IPS-NIHi11 (cell line): ENCODE measurements around the gene CCM2.

Experiments used
- DNase-seq: peaks from one replicate; pipeline ENCODE4 v3.0.0; 2012; ENCODE audit warnings: mixed read lengths, low spot score

CCM2 gene

DNA sequence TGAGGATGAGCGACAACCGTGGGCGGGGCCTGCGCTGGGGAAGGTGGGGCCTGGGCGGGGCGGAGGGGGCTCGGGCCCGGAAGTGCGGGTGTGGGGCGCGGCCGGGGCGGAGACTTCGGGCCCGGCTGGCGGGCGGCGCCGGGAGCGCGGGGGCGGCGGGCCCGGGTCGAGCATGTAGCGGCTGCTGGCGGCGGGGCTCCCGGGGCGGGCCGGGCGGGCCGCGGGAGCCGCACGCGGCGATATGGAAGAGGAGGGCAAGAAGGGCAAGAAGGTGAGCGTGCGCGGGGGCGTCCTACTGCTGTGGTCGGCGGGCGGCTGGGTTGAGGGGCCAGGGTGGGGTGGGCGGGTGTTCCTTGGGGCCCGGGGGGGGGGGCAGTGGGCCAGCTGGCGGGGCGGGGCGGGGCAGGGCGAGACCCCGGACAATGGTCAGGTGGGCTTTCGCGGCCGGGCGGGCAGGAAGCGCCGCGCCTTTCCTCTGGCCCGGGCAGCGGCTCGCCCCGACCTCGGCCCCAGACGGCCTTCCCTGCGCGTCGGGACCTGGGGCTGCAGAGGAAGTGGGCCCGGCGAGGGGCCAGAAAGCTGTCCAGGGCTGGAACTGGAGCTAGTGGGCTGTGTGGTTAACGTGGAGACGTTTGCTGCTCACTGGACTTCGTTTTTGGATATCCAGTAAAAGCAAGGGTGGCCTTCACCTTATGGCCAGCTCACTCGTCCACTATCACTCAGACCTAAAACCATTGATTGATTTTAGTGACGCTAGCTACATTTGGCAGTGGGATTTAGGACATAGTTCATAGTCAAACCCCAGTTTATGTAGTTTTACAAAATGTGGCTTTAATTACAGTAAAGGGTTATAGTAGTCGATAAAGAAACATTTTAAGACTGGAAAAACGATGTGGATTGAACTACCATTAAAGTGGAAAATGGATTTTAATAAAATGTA, at the start of gene CCM2:
TSS of gene CCM2 (plus strand) at position 109 of the 940 bp plus-strand sequence. CDS start at position 242, 133 bp downstream.
- DNase-seq = peak; percentile 92

DNA sequence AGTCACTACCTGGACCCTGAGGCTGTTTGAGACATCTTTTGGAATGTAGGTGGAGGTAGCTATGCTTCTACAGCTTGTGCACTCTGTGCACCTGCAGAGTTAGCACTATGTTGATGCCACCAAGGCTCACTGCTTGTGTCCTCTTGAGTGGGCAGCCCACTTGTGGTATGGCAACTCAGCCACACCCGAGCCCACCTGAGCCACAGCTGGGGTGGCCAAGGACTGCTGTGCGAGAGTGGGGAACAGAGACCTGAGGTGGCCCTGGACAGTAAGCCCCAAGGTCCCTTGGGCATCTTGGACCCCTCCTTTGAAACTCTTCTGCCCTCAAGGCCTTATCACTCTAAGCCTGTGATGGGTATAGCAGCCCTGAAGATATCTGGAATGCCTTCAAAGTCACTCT, 46.8 kb upstream of the CCM2 start:
- DNase-seq = no peak

DNA sequence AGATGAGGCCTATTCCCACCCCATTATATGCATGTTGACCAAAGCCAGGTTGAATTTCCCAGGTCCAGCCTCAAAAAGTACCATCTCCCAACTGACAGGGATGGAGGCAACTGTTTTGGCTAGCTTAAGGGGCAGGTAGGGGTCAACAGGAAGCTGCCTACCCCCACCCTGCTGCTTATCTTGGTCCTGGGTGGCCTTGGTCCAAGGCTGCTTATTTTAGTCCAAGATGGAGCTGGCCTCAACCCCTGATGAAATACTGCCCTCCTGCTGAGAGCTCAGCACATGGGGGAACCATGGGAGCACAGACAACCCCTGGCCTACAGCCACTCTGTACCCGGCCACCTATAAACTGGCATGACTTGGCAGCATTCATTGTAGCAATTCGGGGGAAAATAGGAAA, 44.3 kb upstream of the CCM2 start:
- DNase-seq = no peak

DNA sequence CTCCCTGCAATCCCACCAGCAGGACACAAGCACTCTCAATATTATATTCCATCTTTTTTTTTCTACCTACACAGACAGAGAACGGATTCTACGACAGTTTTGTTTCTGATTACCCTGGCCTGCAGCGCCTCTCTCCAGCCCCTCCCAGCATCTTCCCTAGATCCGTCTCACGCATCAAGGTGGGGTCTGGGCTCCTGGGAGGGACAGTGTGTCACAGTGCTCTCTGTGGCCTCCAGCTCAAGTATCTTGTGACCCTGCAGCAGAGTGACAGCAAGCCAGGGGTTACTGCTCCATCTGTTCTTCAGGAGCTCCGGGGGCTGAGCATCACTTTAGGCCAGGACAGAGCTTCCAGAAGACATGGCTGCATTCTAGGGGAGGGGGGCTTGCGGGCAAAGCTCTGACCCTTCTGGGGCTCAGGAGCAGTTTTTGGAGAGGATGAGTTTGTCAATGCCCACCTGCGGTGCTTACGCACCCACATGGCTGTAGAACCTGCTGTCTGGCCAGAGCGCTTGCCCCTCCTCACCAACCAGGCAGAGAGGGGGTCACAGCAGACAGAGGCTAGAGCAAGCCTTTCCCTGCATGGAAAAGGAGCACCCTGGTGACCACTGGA, 43.7 kb upstream of the CCM2 start:
- DNase-seq = no peak

DNA sequence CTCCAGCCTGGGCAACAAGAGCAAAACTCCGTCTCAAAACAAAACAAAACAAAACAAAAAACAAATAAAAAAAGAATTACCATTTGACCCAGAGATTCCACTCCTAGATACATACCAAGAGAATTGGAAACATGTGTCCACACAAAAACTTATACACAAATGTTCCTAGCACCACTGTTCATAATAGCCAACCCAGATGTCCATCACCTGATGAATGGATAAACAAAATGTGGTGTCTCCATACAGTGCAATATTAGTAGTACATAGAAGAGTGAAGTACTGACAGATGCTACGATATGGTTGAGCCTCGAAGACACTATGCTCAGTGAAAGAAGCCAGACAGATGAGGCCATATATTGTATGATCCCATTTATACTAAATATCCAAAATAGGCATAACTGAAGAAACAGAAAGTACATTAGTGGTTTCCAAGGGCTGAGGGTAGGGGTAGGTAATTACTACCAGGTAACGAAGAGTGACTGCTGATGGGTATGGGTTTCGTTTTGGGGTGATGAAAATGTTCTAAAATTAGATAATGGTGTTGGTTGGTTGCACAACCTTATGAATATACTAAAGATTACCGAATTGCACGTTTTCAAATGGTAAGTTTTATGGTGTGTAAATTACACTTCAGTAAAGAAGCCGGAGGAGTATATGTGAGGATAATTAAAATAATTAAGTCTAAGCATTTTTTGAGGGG, 41.2 kb upstream of the CCM2 start:
- no peak for DNase-seq

DNA sequence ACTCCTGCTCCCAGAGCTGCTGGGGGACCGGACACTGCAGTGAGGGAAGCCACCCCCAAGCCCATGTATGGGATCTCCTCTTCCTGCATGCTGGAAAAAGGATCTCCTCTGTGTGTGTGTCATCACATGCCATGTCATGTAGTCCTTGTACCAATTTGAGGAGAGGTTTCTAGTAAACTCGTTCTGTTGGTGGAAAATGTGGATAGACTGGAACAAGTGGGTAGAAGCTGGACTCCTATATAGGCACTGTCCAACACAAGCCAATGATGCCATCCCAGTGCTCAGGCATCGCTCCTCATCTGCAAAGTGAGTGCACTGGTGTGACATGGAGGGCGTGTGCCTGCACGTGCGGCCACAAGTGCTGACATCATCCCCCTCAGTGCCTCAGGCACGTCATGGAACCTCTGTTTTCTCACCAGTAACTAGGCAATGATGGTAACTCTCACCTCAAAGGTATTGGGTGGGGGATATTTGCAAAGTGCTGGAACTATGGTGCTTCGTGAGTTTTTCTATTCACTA, 40.5 kb upstream of the CCM2 start:
- DNase-seq = no peak

DNA sequence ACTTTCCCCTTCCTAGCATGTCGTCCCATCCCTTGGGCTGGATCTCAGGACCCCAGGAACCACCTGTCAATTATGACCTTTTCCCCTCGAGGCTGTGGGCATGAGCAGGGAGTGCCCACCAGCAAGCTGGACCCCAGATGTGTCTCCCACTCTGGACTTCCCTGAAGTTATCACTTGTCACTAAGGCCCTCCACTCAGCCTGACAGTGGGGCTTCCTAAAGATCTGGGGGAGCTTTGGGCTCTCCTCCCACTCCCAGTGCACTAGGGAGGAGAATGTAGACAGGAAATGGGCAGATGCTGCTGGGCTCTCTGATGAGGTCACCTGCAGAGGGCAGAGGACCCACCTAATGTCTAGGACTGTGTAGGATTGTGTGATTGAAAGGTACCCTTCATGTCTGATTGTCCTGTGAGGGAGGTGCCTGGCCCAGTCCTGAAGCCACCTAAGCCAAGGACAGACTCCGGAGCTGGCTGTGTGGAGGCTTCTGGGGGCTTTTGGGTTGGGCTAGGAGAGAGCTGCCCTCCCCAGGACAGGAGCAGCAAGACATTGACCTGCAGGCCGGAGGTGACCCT, 39.9 kb upstream of the CCM2 start:
- no peak for DNase-seq

DNA sequence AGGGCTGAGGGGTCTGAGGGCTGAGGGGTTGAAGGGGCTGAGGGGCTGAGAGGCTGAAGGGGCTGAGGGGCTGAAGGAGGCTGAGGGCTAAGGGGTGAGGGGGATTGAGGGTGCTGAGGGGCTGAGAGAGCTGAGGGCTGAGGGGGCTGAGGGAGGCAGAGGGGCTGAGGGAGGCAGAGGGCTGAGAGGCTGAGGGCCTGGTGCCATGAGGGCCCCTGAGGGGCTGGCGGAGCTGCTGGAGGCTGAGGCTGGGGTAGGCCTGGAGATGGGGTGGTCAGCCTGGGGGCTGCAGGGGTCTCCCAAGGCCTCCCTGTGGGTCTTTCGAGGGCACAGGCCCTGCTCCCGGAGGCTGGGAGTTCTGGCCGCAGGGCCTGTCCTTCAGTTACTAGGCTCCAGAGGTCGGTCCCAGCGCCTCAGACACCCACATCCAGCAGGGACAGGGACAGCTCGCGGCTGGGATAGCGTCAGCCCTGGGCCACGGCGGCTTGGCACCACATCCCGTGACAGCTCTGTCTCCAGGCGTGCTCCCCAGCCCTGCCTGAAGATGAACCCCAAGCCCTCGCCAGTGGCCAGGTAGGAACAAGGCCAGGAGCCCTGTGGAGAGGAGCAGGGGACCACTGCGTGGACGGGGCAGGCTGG, 38.0 kb upstream of the CCM2 start:
- DNase-seq = no peak

DNA sequence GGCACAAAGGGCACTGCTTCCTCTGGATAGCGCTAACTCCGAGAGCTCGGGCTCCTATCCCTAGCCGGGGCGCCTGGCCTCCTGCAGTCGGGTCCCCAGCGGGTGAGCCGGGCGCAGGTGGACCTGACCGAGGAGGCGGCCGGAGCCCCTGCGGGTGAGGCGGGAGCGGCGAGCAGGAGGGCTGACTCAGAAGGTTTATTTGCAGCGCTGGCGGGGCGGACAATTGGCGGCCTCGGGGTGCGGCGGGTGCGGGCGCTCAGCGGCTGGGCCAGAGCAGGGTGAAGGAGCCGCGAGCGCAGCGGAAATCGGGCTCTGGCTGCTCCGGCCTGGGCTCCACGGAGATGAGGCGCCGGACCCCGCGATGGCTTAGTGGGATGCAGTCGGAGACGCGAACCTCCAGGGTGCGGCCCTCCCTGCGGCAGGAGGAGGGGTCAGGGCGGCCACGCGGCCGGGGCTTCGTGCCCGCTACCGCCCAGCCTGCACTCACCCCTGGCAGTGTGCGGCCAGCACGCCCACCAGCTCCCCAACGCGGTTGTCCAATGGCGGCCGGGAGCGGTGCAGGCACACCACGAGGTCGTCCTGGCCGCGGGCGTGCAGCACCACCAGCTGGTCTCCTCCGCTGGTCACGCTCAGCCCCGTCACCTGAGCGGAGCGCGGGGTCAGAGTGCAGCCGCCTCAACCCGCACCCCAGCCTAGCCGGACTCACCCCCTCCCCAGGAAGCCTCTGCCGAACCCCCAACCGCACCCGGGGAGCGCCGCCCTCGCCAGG, 37.3 kb upstream of the CCM2 start:
- DNase-seq = peak; percentile 84

DNA sequence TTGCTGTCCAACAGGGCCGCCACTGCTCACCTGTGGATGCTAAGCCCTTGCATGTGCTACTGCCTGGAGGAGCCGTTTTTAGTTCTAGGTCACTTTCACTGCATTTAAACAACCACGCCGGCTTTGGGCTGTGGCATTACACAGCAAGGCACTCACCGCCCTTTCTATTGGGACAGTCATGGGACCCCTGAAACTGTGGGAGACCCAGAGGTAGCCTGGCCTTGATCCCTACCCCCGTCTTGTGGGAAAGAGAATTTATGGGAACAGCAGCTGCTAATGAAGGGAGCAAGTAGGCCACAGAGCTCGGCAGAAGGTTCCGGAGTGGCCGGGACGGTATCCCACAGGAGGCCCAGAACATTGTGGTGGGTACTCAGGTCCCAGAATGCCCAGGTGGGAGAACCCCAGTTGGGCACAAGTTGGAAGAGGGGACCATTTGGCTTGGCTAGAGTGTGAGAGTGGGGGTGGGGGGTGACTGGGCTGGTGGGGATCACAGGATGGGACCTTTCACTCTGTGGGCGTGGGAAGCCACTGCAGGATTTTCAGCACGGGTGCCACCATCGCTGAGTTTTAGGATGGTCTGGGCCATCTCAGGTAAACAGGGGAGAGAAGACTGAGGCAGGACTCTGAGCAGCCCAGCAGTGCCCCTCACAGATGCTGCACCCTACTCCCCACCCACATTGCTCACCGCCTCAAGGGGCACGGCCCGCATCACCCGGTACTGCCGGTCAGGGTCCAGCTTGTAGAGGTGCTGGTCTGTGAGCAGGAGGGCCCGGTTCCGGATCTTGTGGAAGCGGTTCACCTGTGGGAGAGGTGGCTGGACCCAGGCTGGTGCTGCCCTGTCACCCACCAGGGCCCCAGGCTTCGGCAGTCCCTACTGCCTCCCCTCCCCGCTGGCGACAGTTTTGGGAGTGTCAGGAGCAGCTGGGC, 36.4 kb upstream of the CCM2 start:
- DNase-seq = no peak

DNA sequence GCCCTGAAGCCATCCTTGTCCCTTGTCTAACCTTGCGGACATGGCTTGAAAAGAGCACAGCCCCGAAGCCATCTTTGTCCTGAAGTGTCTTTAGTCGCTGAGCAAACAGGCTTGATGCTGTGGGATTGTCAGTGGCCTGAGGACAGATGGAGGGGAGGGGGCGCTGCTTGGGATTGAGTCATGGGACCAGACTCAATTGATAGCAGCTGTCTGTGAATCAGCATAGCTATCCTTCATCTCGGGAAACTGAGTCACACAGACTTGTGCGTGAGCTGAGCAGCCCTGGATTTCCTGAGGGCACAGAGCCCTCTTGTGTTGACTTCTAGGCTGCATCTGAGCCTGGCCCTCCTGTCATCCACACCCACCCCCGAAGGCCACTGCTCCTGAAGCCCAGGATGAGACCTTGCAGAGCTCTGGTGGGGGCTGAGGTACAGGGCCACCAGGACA, 35.6 kb upstream of the CCM2 start:
- DNase-seq = peak; percentile 69

DNA sequence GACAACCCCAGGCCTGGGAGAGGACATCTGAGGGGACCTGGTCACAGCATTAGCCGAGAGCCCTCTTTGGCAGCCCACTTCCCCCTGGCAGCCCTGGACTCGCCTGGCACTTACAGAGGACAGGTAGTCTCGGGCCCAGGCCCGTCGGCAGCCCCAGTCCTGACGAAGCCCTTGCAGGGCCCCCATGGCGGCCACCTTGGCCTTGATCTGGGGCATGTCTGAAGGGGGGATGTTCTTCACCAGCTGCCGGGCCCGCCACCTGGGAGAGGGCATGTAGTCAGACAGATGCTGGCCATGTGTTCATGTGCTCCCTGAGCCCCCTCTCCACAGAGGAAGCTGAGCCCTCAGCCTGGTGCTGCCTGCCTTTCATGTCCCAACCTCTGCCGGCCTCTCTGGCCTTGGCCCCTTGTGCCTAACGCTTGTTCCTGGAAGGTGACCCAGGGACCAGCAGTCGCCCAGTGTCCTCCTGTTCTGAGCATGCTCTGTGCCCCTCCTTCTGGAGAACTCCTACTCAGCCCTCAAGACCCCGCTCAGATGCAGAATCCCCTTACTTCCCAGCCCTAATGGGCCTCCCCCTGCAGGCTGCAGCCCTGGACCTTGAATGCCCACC, 35.1 kb upstream of the CCM2 start:
- DNase-seq = no peak

DNA sequence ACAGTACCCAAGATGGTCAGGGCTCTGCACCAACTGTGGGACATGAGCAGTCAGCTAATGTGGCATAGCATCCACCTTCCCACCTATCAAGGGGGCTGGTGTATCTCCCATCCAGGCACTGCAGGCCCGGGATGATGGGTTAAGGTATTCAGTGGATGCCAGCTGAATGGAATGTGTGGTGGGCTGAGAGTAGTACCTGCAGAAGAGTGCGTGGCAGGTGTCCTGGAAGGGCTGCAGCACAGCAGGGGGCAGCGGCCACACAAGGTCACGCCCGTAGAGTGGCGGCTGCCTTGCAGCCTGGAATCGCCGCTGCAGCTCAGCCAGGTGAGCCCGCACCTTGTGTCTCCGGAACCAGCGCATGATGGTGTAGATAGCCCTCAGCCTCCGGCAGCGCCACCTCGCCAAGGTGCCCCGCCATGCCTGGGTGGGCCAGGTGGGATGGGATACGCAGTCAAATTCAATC, 34.5 kb upstream of the CCM2 start:
- no peak for DNase-seq

DNA sequence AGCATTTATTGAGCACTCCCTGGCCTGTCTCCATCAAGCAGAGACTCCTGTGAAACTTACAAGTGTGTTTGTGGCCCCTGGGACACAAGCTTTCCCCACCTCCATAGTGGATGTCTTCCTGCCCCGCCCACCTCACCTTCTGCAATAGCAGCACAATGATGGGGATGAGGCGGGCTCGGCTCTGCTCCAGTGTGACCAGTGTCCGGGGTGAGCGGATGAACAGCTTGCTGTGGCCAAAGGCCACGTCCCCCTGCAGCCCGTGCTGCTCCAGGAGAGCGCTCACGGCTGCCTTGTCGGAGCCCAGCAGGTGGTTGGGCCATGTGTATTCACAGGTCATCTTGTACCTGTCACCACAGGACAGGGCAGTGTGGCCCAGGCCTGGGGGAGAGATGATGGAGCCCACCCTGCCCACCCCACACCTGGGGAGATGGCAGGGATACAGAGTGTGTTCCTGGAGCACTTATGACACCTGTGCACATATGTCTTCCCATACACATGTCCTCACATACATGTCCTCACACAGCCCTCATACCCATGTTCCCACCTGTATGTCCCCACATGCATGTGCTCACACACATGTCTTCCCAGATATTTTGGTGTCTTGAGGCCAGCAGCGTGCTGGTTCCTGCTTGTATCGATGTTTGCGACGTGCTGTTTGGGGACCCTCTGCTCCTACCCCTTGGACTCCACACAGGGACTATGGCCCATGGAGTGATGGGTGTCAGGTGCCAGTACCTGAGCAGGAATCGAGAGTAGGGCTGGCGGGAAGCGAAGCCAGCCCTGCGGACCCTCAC, 33.9 kb upstream of the CCM2 start:
- DNase-seq = no peak

DNA sequence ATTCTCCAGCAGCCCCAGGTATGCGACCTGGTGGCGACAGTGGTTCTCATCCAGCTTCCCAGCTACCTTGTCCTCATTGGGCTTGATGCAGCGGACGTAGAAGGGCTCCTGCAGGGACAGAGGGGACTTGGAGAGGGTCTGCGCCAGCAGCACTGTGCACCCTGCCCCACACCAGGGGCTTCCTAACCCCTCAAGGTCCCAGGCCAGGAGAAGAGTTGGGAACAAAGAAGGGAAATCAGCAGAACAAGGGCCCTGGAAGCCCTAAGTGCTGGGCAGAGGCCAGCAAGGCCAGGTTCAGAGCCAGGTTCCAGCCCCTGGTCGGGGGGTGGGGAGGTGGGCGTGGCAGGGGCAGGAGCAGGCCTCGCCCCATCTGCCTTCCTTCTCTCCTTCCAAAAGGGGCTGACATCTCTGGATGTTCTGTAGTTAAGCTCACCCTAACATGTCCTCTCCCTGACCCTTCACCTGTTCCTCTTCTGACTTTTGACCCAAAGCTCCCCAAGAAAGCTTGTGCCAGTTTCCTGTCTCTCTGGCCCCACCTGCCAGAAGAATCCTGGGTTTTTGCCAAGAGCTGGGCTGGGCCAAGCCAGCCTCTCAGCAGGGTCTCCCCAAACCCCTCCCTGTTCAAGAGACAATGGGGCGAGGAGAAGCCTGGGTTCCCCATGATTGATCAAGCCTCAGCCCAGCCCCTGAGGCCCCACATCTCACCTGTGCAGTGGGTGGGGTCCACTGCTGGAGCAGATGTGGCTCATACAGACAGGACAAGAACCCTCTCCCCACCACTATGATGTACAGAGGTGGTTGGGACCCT, 33.1 kb upstream of the CCM2 start:
- peak; percentile 51 for DNase-seq

DNA sequence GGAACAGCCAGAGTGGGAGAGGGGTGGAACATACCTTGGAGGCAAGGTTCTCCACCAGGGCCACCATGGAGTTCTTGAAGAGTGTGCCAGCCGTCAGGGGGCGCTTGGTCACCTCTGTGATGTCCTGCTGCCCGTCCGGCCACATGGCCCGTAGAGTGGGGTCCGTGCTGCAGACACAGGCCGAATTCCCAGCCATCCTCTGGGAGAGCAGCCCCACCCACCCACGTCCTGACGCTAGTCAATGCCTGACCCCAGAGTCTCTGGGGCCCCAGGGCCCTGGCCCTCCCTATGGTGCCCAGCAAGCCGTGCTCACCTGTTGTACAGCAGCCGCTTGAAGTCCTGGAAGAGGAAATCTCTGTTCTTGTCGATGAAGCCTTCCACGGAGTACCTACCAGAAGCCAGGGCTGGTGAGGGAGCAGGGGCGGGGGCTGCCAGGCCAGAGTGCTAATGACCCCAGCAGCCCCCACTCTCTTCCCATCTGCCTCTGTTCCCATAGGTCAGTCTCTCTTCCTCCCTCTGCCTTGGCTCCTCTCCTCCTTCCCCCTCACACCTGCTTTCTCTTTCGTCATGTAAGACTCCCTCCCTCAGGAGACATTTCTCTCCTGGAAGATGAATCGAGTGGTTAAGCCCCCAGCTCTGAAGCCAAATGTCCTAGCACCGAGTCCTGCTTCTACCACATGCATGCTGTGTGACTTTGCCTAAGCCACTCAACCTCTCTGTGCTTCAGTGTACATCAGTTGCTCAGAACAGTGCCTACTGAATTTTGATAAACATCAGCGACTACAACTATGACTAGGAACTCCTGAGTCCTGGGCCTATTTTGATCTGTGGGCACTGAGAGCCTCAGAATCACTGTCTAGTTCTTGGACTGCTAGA, 32.2 kb upstream of the CCM2 start:
- DNase-seq = peak; percentile 73
